HG02852 (cell line): ENCODE measurements around the gene NOSTRIN.
"Not testable (repeated sequence)": the region's sequence is repeated elsewhere in the genome, so short reads cannot be mapped to it uniquely, and the experiment has no call there.

ENCODE experiments used
- ATAC-seq: cut with Tn5 transposase; IDR thresholded peaks from one replicate; pipeline ENCODE4 v1.9.1; 2021; ENCODE audit warnings: mild to moderate bottlenecking, moderate library complexity; ENCODE audit not compliant: unreplicated experiment

Gene NOSTRIN

GRCh38 chr2:168874368-168875054 is 72.1 kb downstream of the NOSTRIN start:
- ATAC-seq: no peak

- not testable (repeated sequence) for ATAC-seq
These were observed 79.7 kb downstream of the NOSTRIN start for GRCh38 chr2:168882163-168882562.

- no peak for ATAC-seq
These were observed 82.5 kb downstream of the NOSTRIN start for GRCh38 chr2:168884975-168885374.

GRCh38 chr2:168889635-168890005 is 87.2 kb downstream of the NOSTRIN start:
- no peak for ATAC-seq

- ATAC-seq: peak; percentile 100
These were observed 87.8 kb downstream of the NOSTRIN start, which contains the start of gene SPC25 for GRCh38 chr2:168890006-168890782. TSS of gene SPC25 (minus strand) at chr2:168890430. CDS start at chr2:168889519, 911 bp downstream.

GRCh38 chr2:168892327-168892726 is 89.9 kb downstream of the NOSTRIN start:
- no peak for ATAC-seq

GRCh38 chr2:168894101-168894500 is 91.7 kb downstream of the NOSTRIN start:
- ATAC-seq: no peak

GRCh38 chr2:168894720-168895119 is 92.3 kb downstream of the NOSTRIN start:
- ATAC-seq: no peak

GRCh38 chr2:168895771-168896170 is 93.3 kb downstream of the NOSTRIN start:
- ATAC-seq: no peak

- no peak for ATAC-seq
These were observed 94.3 kb downstream of the NOSTRIN start for GRCh38 chr2:168896783-168897182.

- no peak for ATAC-seq
These were observed 95.0 kb downstream of the NOSTRIN start for GRCh38 chr2:168897449-168897848.

GRCh38 chr2:168901003-168901402 is 98.6 kb downstream of the NOSTRIN start, which contains the start of gene G6PC2:
TSS of gene G6PC2 (plus strand) at chr2:168901291. CDS start at chr2:168901332, 41 bp downstream.
- ATAC-seq: no peak

- no peak for ATAC-seq
These were observed 101.5 kb downstream of the NOSTRIN start for GRCh38 chr2:168903888-168904287.

GRCh38 chr2:168904358-168904757 is 101.9 kb downstream of the NOSTRIN start:
- ATAC-seq: no peak

GRCh38 chr2:168907940-168908662 is 105.7 kb downstream of the NOSTRIN start:
- ATAC-seq: no peak

- no peak for ATAC-seq
These were observed 107.9 kb downstream of the NOSTRIN start for GRCh38 chr2:168910330-168910729.

- ATAC-seq: no peak
These were observed 110.0 kb downstream of the NOSTRIN start for GRCh38 chr2:168912466-168912865.

- no peak for ATAC-seq
These were observed 110.5 kb downstream of the NOSTRIN start for GRCh38 chr2:168912901-168913369.

- ATAC-seq: no peak
These were observed 111.1 kb downstream of the NOSTRIN start for GRCh38 chr2:168913495-168913894.
